K562 (cell line): ENCODE data around the gene EXOC6. TPM values are rescaled to one million over a fixed set of nuclear protein-coding genes. Genes with fewer than 3 reads are reported as not detected.
A peak's percentile ranks its signal among the peaks of the same experiment; 100 is the strongest.

Experiments
- BRCA1 ChIP-seq, 2 experiments: fragments of 450-650 bp in 1 of 2; sonication (generic) in 1 of 2; formaldehyde crosslinking in 1 of 2; IDR thresholded peaks; 2 replicates each; pipeline versions ENCODE4 v1.5.0 to v1.6.1; 2017 to 2020; ENCODE audit warnings: mild to moderate bottlenecking in 1 of 2, missing genetic modification reagents in 1 of 2
- C11orf30 ChIP-seq: fragments of 450-650 bp; IDR thresholded peaks from 2 replicates; pipeline ENCODE4 v1.6.1; 2016; ENCODE audit warnings: low read depth, mild to moderate bottlenecking
- DACH1 ChIP-seq: fragments of 450-650 bp; IDR thresholded peaks from 2 replicates; pipeline ENCODE4 v1.6.1; 2018; ENCODE audit not compliant: partially characterized antibody
- HDAC1 ChIP-seq, 2 experiments: fragments of 450-650 bp; IDR thresholded peaks; 2 replicates each; pipeline ENCODE4 v1.6.1; 2016 to 2017; ENCODE audit warnings: inconsistent platforms in 1 of 2, mild to moderate bottlenecking in 1 of 2, moderate library complexity in 1 of 2
- HMBOX1 ChIP-seq: sonication (generic); IDR thresholded peaks from 2 replicates; pipeline ENCODE4 v1.6.1; 2016
- KLF1 ChIP-seq: fragments of 450-650 bp; IDR thresholded peaks from 2 replicates; pipeline ENCODE4 v1.6.1; 2016; ENCODE audit warnings: missing genetic modification characterization, missing compliant biosample characterization
- MAZ ChIP-seq, 2 experiments: fragments of 450-650 bp in 1 of 2; sonication (generic) in 1 of 2; formaldehyde crosslinking; IDR thresholded peaks in 1 of 2; conservative IDR thresholded peaks in 1 of 2; 2 replicates each; pipeline versions ENCODE4 v1.4.0 to v1.5.0; 2020; ENCODE audit warnings: mild to moderate bottlenecking in 1 of 2, missing genetic modification reagents in 1 of 2
- PATZ1 ChIP-seq: fragments of 250-450 bp; sonication (Bioruptor Pico); IDR thresholded peaks from 2 replicates; pipeline ENCODE4 v1.5.0; 2020; ENCODE audit warnings: mild to moderate bottlenecking, borderline replicate concordance
- PKNOX1 ChIP-seq: fragments of 450-650 bp; IDR thresholded peaks from 2 replicates; pipeline ENCODE4 v1.6.1; 2016
- POLR2H ChIP-seq: IDR thresholded peaks from 2 replicates; pipeline ENCODE4 v1.6.1; 2016; ENCODE audit warnings: missing genetic modification characterization, low read depth, mild to moderate bottlenecking, control low read depth, missing compliant biosample characterization, moderate library complexity
- RNF219 ChIP-seq: fragments of 250-450 bp; sonication (Bioruptor Pico); IDR thresholded peaks from 2 replicates; pipeline ENCODE4 v1.5.0; 2022; ENCODE audit warnings: mild to moderate bottlenecking
- SMARCE1 ChIP-seq: fragments of 450-650 bp; IDR thresholded peaks from 2 replicates; pipeline ENCODE4 v1.7.1; 2016; ENCODE audit warnings: mild to moderate bottlenecking
- TAF15 ChIP-seq: fragments of 200-400 bp; formaldehyde crosslinking; IDR thresholded peaks from 2 replicates; pipeline ENCODE4 v1.6.1; 2017; ENCODE audit warnings: mild to moderate bottlenecking, low read depth, low read length, moderate library complexity
- TRIM24 ChIP-seq, 2 experiments: fragments of 450-650 bp; IDR thresholded peaks; 2 replicates each; pipeline ENCODE4 v1.6.1; 2016
- ZFP91 ChIP-seq: sonication (generic); formaldehyde crosslinking; IDR thresholded peaks from 2 replicates; pipeline ENCODE4 v1.8.0; 2022; ENCODE audit warnings: mild to moderate bottlenecking, missing genetic modification reagents
- ZNF174 ChIP-seq: fragments of 250-450 bp; sonication (Bioruptor Pico); IDR thresholded peaks from 2 replicates; pipeline ENCODE4 v1.4.0; 2020; ENCODE audit warnings: mild to moderate bottlenecking
- ZNF311 ChIP-seq: fragments of 250-450 bp; sonication (Bioruptor Pico); IDR thresholded peaks from 2 replicates; pipeline ENCODE4 v1.4.0; 2020; ENCODE audit warnings: mild to moderate bottlenecking, moderate library complexity
- ZNF445 ChIP-seq: fragments of 250-450 bp; sonication (Bioruptor Pico); IDR thresholded peaks from 2 replicates; pipeline ENCODE4 v1.4.0; 2020; ENCODE audit warnings: low read depth, mild to moderate bottlenecking, moderate library complexity
- ZNF76 ChIP-seq: fragments of 250-450 bp; sonication (Bioruptor Pico); IDR thresholded peaks from 2 replicates; pipeline ENCODE4 v1.4.0; 2020; ENCODE audit warnings: mild to moderate bottlenecking, moderate library complexity, borderline replicate concordance
- ZZZ3 ChIP-seq: fragments of 450-650 bp; IDR thresholded peaks from 2 replicates; pipeline ENCODE4 v1.6.1; 2016; ENCODE audit warnings: antibody characterized with exemption, mild to moderate bottlenecking, moderate library complexity
- polyA plus RNA-seq, 8 experiments: library from polyadenylated mRNA; depleted of rRNA in 4 of 8; stranded (reverse) in 5 of 8; unstranded in 3 of 8; fragments of >200 nt; fragmentation: Nextera tagmentation in 2 of 8; fragmentation: Illumina TruSeq in 1 of 8; extraction: Ambion mirVana in 2 of 8; extraction: Trizol in 1 of 8; gene quantifications; 2 replicates each; pipeline versions ENCODE4 v1.2.1 to v1.2.3, GENCODE V29; 2011 to 2014; ENCODE audit warnings: inconsistent platforms in 1 of 8, missing spikeins in 1 of 8
- total RNA-seq, 7 experiments: library from RNA; depleted of rRNA in 6 of 7; stranded (reverse); fragments of >200 nt in 6 of 7; fragmentation: Illumina TruSeq in 2 of 7; extraction: Trizol in 2 of 7; gene quantifications; 2 replicates each; pipeline versions ENCODE4 v1.2.1 to v1.2.3, GENCODE V29; 2011 to 2021; ENCODE audit warnings: low replicate concordance in 1 of 7

EXOC6 gene
- total and polyA plus RNA-seq, 9 of the 15 experiments (the other 6 are each of a cell fraction or from before 2014, with no cell fraction given) = 13.9 to 42.8 (median 24.9) TPM

- TF ChIP-seq PATZ1 (CRISPR knock-in tag) = no peak
- TF ChIP-seq ZNF445 (CRISPR knock-in tag) = no peak
- TF ChIP-seq DACH1 = no peak
- TF ChIP-seq ZNF76 (CRISPR knock-in tag) = no peak
- TF ChIP-seq RNF219 (CRISPR knock-in tag) = no peak
- TF ChIP-seq TRIM24 (IDR thresholded peaks at IDR 0.05) = peak in 1 of 2 experiments; percentile 21; a peak in 1 of 4 replicates
- TF ChIP-seq HDAC1 (IDR thresholded peaks at IDR 0.05) = no peak
- no peak for TF ChIP-seq ZZZ3
- no peak for TF ChIP-seq POLR2H (tag)
- TF ChIP-seq SMARCE1 = no peak
- no peak for TF ChIP-seq ZFP91 (CRISPR knock-in tag)
- peak; percentile 68 for TF ChIP-seq HMBOX1
- TF ChIP-seq BRCA1 (IDR thresholded peaks at IDR 0.05) = no peak
- no peak for TF ChIP-seq BRCA1 (CRISPR knock-in tag; IDR thresholded peaks at IDR 0.05)
- TF ChIP-seq C11orf30 = no peak; the same call in 1 of the 2 replicates
- TF ChIP-seq TAF15 = no peak
- no peak for TF ChIP-seq ZNF311 (CRISPR knock-in tag)
- TF ChIP-seq ZNF174 (CRISPR knock-in tag) = no peak
- 0 out of 2 replicates have a peak, but pooled peaks have one; percentile 22 for TF ChIP-seq PKNOX1
- TF ChIP-seq KLF1 (tag) = no peak
- no peak for TF ChIP-seq MAZ (CRISPR knock-in tag; conservative IDR thresholded peaks at IDR 0.05 in 1 of 2, IDR thresholded peaks at IDR 0.05 in 1 of 2)
Measured at GRCh38 chr10:92847202-92847864, 987 bp upstream of the EXOC6 start (continued).
